Epithelial cell of esophagus (primary cell): ENCODE data around the gene PAX2.

Source experiments
- DNase-seq: peaks from one replicate; pipeline ENCODE4 v3.0.0; 2010; ENCODE audit warnings: low read depth
- H3K4me3 ChIP-seq: 2 replicates; pipeline ENCODE4 v1.5.1; 2011; ENCODE audit warnings: mild to moderate bottlenecking, low read length, control low read depth
- TF ChIP-seq, protein P1 (sequence below): IDR thresholded peaks from 2 replicates; pipeline ENCODE4 v1.5.1; 2011; ENCODE audit warnings: low read depth, mild to moderate bottlenecking, low read length, control low read depth, inconsistent platforms; ENCODE audit not compliant: insufficient read depth; ENCODE audit errors: missing control alignments

Gene PAX2

DNA sequence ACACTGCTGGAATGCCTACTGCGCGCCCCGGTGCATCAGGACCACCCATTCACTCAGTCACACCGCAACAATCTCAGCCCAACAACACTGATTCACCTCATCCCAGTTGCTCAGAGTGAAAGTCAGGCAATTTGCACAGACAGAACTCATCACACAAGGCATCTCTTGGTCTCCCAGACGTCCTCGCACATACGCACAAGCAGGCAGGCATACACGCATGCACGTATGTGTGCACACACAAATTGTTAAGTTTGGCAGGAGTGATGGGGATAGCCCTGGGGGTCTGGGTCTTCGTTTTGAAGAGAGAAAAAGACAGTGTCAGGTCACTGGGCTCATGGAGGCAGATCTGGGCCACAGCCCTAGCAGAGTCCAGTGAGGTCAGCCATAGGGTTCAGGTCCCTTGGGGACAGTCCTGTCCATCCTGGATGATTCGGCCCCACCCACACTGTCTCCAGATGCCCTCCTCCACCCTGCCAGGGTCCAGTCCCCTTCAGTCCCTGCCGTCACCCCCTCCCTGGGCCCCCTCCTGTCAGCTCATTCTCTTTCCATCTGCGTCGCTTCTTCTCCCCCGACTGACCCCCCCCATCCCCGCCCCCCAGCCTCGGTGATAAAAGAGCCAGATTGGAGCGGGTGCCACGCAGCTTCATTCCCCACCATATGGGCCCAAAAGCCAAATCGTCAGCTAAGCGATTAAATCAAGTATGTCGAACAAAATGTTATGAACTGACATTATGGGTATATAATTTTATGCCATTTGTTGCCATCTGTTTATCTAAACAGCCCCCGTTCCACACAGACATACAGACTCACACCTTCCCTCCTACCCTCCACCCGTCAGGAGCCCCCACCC is 118.9 kb downstream of the PAX2 start:
- no peak overlapping the region for H3K4me3 ChIP-seq
- DNase-seq: no peak
- TF ChIP-seq, protein P1, sequence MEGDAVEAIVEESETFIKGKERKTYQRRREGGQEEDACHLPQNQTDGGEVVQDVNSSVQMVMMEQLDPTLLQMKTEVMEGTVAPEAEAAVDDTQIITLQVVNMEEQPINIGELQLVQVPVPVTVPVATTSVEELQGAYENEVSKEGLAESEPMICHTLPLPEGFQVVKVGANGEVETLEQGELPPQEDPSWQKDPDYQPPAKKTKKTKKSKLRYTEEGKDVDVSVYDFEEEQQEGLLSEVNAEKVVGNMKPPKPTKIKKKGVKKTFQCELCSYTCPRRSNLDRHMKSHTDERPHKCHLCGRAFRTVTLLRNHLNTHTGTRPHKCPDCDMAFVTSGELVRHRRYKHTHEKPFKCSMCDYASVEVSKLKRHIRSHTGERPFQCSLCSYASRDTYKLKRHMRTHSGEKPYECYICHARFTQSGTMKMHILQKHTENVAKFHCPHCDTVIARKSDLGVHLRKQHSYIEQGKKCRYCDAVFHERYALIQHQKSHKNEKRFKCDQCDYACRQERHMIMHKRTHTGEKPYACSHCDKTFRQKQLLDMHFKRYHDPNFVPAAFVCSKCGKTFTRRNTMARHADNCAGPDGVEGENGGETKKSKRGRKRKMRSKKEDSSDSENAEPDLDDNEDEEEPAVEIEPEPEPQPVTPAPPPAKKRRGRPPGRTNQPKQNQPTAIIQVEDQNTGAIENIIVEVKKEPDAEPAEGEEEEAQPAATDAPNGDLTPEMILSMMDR: no peak

DNA sequence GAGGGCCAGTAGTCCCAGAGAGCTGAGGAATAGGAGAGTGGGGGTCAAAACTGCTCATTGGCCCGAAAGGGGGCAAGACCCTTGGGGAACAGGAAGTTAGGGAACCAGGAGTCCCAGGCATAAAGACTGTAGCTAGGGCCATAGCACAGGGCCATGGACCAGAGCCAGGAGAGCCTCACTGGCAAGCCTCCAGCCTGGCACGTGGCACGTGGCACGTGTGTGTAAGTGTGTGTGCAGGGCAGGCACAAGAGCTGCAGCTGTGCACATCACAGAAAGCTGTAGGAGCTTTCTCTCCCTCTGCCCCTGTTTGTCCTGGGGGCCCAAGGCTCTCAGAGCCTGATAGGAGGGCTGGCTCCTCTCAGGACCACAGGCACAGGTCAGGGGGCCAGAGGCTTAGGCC is 119.6 kb downstream of the PAX2 start:
- no peak for DNase-seq
- TF ChIP-seq, protein P1: no peak
- H3K4me3 ChIP-seq: no peak overlapping the region

DNA sequence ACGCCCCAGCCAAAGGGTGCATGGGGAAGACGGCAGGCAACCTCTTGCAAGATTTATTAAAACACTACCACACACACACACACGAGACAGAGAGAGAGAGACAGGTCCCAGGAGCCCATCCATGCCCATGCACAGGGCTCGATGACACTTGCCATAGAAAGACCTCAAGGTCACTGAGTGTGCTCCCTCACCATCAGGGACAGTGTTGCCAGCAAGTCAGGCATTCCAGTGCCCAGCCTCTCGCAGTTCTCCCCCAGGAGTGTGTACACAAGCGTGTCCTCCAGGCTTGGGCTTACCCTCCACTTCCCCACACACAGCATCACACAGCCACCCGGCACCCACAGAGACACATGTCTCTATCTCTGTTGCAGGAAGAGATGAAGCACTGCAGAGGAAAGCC is 120.6 kb downstream of the PAX2 start:
- no peak overlapping the region for H3K4me3 ChIP-seq
- TF ChIP-seq, protein P1: no peak
- DNase-seq: no peak

DNA sequence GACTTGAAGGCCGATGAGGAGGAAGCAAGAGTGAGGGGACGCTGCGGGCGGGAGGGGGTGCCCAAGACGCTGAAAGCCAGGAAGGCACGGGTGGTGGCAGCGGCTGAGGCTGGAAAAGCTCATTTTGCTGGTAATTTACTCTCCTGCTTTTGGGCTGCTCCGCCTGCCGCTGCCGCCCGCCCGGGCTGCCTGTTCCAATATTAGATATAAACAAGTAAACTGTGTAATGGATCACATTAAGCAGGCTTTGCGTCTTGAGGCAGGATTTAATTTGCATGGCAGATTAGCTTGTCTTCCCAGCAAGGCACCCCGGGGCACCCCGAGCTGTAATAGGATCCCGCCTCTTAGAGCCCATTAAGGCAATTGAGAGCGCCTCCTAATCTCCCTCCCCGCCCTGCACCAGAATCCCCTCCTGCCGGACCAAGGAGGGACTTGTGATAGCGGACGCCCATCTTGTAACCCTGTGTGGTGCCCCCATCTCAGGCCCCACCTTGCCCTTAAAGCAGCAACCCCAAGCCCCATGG is 121.3 kb downstream of the PAX2 start:
- no peak for DNase-seq
- H3K4me3 ChIP-seq: no peak overlapping the region
- TF ChIP-seq, protein P1: no peak

DNA sequence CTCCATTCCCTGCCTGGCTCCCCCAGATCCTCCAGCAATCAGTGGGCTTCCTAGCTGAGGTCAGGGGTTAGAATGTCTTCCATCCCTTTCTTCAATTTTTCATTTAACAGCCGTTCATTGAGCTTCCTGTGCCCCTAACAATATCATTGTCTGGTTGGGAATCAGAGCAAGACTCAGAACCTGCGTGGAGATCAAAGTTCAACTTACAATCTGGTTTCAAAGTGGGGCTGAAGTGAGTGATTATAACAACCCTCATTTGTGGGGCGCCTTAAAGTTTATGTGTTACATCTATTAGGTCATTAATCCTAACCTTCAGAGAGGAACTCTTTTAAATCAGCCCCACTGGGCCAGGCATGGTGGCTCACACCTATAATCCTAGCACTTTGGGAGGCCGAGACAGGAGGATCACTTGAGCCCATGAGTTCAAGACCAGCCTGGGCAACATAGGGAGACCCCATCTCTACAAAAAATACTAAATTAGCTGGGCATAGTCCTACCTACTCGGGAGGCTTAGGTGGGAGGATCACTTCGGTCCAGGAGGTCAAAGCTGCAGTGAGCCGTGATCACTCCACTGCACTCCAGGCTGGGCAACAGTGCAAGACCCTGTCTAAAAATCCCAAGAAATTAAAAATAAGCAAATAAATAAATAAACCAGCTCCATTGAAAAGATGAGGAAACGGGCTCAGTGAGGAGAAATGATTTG is 122.0 kb downstream of the PAX2 start:
- DNase-seq: no peak
- TF ChIP-seq, protein P1: no peak
- H3K4me3 ChIP-seq: no peak overlapping the region

DNA sequence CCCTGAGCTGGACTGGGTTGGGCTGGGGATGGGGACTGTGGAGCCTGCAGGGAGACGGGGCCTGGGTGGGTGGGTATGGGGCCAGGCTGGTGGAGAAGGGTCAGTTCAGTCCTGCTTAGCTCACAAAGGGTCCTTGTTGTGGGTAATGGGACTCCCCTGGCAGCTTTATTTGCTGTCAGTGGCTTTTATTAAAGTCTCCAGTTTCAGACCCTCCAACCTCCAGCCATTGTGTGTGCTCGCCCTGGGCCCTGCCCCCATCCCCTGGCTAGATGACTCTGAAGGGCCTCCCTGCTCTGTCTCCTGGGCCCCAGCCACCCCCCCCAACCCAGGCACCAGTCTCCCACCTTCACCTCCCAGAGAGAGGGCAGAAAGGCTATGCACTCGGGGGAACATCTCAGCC is 123.0 kb downstream of the PAX2 start:
- no peak overlapping the region for H3K4me3 ChIP-seq
- no peak for DNase-seq
- TF ChIP-seq, protein P1: no peak
